Keratinocyte (primary cell): ENCODE results near the gene DPP10.

ENCODE experiments used
- EZH2 ChIP-seq: IDR thresholded peaks from one replicate; pipeline ENCODE4 v1.6.1; 2012; ENCODE audit warnings: inconsistent platforms, mild to moderate bottlenecking, low read length, moderate library complexity
- TF ChIP-seq, protein P1 (sequence below), 3 experiments: IDR thresholded peaks in 1 of 3; conservative IDR thresholded peaks in 1 of 3; optimal IDR thresholded peaks in 1 of 3; 2 replicates in 2 of 3; 3 replicates in 1 of 3; pipeline versions ENCODE3 to v1.5.1; 2011; ENCODE audit warnings: low read length in 3 of 3, mild to moderate bottlenecking in 3 of 3, moderate library complexity in 2 of 3, control low read depth in 1 of 3, inconsistent platforms in 1 of 3; ENCODE audit not compliant: insufficient read depth in 2 of 3; ENCODE audit errors: extremely low read depth in 1 of 3

DNA sequence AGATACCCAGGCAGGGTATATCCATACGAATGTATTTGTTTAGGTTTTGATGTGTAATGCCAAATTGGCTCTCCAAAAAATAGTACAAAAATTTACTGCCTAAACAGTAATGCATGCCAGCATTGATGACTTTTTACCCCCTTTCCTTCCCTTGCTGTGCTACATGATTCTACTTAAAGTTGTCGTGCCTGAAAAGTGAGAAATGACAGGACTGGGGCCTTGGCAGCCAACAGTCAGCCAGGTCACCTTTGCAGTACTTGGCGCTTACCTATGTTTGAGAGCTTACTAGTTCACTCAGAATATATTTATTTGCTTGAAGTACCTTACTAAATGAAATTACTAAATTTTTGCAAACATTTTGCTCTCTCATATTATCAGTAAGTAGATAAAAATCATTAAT, 1329.1 kb downstream of the DPP10 start:
- TF ChIP-seq, protein P1, sequence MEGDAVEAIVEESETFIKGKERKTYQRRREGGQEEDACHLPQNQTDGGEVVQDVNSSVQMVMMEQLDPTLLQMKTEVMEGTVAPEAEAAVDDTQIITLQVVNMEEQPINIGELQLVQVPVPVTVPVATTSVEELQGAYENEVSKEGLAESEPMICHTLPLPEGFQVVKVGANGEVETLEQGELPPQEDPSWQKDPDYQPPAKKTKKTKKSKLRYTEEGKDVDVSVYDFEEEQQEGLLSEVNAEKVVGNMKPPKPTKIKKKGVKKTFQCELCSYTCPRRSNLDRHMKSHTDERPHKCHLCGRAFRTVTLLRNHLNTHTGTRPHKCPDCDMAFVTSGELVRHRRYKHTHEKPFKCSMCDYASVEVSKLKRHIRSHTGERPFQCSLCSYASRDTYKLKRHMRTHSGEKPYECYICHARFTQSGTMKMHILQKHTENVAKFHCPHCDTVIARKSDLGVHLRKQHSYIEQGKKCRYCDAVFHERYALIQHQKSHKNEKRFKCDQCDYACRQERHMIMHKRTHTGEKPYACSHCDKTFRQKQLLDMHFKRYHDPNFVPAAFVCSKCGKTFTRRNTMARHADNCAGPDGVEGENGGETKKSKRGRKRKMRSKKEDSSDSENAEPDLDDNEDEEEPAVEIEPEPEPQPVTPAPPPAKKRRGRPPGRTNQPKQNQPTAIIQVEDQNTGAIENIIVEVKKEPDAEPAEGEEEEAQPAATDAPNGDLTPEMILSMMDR (optimal IDR thresholded peaks at IDR 0.05 in 1 of 3, IDR thresholded peaks at IDR 0.05 in 1 of 3, conservative IDR thresholded peaks at IDR 0.05 in 1 of 3; ENCODE audit: extremely low read depth in 1 of 3, insufficient read depth in 2 of 3, low read length in 3 of 3): no peak
- no peak for TF ChIP-seq EZH2
